Cardiac fibroblast (primary cell): ENCODE measurements around the gene CENPP.

Experiments
- DNase-seq, 2 donors: peaks; one replicate each; pipeline versions ENCODE4 v3.0.0 to v3.0.0-alpha.2; 2010; ENCODE audit warnings: low read depth in 2 of 2
- H3K4me3 ChIP-seq, 2 donors: replicated peaks in 1 of 2; 1 replicate in 1 of 2; 2 replicates in 1 of 2; pipeline ENCODE4 v1.5.1; 2011; ENCODE audit warnings: low read depth in 2 of 2, low read length in 2 of 2, mild to moderate bottlenecking in 2 of 2, moderate library complexity in 1 of 2
- CTCF ChIP-seq: IDR thresholded peaks from one replicate; pipeline ENCODE4 v1.5.1; 2011; ENCODE audit warnings: low read depth, mild to moderate bottlenecking, low read length, inconsistent platforms

CENPP gene

DNA sequence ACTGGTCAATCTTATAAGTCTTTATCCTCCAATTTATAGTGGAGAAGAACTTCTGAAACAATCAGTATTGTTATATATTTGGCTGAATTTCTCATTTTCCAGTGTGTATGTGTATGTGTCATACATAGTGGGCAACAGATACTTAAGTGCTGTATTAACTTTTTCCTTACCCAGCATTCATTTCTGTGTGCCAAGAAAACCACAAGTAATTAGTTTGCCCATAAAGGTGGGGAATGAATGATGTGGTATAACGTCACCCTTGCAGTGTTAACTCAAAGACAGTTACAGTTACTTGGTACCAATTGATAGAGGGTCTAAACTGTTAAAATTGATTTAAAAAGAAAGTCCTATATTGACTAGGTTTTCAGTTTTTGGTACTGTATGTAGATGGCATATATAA, 76.6 kb downstream of the CENPP start:
- no peak for TF ChIP-seq CTCF
- DNase-seq: no peak
- no peak overlapping the region for H3K4me3 ChIP-seq

GRCh38 chr9:92402826-92403745, 77.3 kb downstream of the CENPP start:
- H3K4me3 ChIP-seq: no peak overlapping the region
- no peak for DNase-seq
- TF ChIP-seq CTCF: no peak

DNA sequence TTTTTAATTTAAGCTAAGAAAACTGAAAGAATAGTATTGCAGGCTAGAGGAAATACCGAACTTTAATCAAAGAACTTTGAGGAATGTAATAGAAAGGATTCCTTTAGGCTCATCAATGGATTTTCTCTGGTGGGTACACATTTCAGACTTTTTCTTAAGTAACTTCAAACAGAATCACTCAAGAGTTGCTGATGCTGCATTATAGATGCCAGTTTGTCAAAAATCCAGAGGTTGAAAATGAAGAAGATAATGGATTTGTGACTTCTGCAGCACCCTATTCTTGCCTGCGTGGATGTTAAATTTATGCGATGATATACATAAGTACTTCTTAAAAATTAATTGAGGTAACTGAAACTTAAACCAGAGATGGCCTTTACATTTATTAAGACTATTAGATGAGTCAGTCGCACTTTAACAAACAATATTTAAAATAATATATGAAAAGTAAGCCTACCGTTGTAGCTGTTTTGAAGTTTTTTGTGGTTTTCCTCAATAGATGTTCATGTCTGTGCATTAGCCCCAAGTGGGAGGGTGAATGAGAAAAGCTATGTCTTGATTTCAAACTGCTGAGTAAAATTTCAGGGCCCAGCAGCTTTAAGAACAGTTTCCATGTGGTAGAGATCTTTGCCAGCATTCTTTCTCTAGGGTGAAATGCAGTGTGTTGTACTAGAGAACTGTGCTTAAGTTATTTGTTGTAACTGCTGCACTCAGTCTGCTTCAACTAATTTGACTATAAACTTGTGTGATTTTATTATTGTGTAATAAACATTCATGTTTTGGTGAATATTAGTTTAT, 78.5 kb downstream of the CENPP start, which contains the start of gene OGN:
TSS of gene OGN (minus strand) at position 537 of the 795 bp plus-strand sequence. CDS start 1,171 bp downstream, outside the sequence.
- no peak within 1 kb of the TSS for H3K4me3 ChIP-seq
- TF ChIP-seq CTCF: no peak
- peak in 1 of 2 donors; percentile 62 for DNase-seq

- DNase-seq: no peak
- TF ChIP-seq CTCF: no peak
- H3K4me3 ChIP-seq: no peak overlapping the region
These were observed 80.1 kb downstream of the CENPP start for GRCh38 chr9:92405818-92406217.

GRCh38 chr9:92406477-92406876, 80.7 kb downstream of the CENPP start:
- TF ChIP-seq CTCF: no peak
- DNase-seq: peak in 1 of 2 donors; percentile 58
- no peak overlapping the region for H3K4me3 ChIP-seq

GRCh38 chr9:92407818-92408217, 82.1 kb downstream of the CENPP start:
- H3K4me3 ChIP-seq: no peak overlapping the region
- no peak for TF ChIP-seq CTCF
- no peak for DNase-seq
